Stimulated activated CD8-positive, alpha-beta memory T cell treated with anti-CD3 and anti-CD28 coated beads, Interleukin-7, amount 100 ng/mL, for 4 hours (primary cell): ENCODE results near the gene TRIM29.

Experiments
- DNase-seq, 2 donors: peaks; one replicate each; pipeline ENCODE4 v3.0.0-alpha.2; 2020; ENCODE audit warnings: low read depth in 2 of 2

The TRIM29 gene

DNA sequence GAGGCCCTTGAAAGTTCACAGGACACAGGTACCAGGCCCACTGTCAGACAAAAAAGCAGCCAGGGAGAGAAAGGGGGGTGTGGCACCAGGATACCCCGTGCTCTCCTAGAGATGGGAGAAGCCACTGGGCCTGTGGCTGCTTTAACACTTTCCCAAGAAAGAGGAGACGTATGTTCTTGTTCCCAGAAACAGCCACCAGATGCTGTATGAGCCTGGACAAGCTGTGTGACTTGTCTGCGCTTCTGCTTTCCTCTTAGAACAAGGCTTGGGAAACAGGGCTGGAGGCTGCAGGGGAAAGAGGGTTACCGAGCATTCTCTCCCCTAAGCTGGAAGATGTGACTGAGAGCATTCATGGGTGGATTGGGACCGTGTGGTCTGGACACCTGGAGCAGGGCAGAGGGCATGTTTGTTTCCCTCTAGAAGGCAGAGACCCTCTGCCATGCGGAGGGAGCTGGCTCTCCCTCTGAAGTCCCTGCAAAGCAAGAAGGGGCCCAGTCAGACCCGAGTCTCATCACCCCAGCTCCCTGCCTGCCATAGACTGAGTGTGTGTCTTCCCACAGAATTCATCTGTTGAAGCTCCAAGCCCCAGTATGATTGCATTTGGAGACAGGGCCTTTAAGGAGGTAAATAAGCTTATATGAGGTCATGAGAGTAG lies 74.1 kb downstream of the TRIM29 start:
- DNase-seq: no peak

DNA sequence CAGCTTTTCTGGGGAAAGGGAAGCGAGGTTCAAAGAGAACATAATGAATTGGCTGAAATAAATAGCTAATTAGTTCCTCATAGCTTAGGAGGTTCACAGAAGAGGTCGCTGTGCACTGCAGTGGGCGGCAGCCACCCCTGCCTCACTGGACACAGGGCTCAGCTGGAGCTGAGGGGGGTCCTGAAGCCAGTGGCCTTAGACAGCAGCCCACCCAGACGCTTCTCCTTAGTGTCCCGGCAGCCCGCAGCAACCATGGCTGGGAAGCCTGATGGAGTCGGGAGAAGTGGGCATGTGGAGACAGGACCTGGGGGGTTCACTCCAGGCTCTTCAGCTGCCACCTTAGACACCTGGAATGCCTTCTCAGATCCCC lies 75.4 kb downstream of the TRIM29 start:
- no peak for DNase-seq

DNA sequence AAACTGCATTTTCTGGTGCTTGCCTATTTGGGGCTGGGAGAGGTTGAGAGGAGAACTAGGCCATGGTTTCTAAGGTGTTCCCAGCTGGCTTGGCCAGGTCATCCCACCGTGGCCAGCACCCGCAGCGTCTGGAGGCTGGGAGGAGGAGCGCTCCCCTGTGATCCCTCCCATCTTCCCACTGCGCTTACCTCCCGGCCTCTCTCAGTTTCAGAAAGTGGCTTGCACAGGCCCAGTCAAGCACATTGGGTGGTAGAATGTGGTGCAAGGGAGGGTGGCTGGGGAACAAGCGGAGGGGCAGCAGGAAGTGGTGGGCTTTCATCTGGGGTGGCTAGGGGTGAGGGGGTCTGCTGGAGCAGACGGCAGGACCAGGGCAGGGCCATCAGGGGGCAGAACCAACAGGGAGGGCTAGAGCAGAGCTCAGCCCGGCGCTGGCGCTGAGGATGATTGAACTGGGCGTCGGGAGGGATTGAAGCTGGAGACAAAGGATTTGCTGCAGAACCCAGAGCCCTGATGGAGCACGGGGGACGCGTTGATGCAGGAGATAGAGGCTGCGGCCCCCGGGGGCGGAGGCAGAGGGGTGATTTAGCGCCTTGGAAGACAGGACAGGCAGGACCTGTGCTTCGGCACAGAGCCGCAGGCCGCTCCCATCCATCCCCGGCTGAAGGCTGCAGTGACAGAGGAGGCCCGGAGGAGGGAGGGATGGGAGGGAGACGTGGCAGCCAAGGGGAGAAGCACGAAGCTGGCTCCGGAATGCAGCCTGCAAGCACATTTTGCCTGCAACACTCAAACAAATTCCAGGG lies 76.0 kb downstream of the TRIM29 start:
- DNase-seq: no peak
